ENCODE data around the gene CARS2.
"Not testable (repeated sequence)": the region's sequence is repeated elsewhere in the genome, so short reads cannot be mapped to it uniquely, and the experiment has no call there.

The CARS2 gene

GRCh38 chr13:110615322-110616102, 90.4 kb downstream of the CARS2 start, which contains the start of gene NAXD:
Gene NAXD, plus strand, starts transcription at chr13:110615545. Its CDS starts 57 bp downstream, at chr13:110615602.
- peak; percentile 96 for DNase-seq

- no peak for DNase-seq
Observed at GRCh38 chr13:110615005-110615321, 91.0 kb downstream of the CARS2 start.

GRCh38 chr13:110610955-110611595, 94.8 kb downstream of the CARS2 start:
- DNase-seq: no peak

- no peak for DNase-seq
Observed at GRCh38 chr13:110607675-110608224, 98.2 kb downstream of the CARS2 start.

GRCh38 chr13:110606281-110606680, 99.6 kb downstream of the CARS2 start:
- not testable (repeated sequence) for DNase-seq

- no peak for DNase-seq
Observed at GRCh38 chr13:110605132-110605531, 100.8 kb downstream of the CARS2 start.

- DNase-seq: no peak
Observed at GRCh38 chr13:110600980-110601379, 104.9 kb downstream of the CARS2 start.

GRCh38 chr13:110600261-110600819, 105.6 kb downstream of the CARS2 start:
- no peak for DNase-seq

- DNase-seq: no peak
Observed at GRCh38 chr13:110597041-110597689, 108.8 kb downstream of the CARS2 start.

GRCh38 chr13:110593430-110594130, 112.3 kb downstream of the CARS2 start:
- peak; percentile 30 for DNase-seq

- no peak for DNase-seq
Observed at GRCh38 chr13:110592665-110593064, 113.3 kb downstream of the CARS2 start.
